ENCODE measurements around the gene BEST2.
"Not testable (repeated sequence)": the region's sequence is repeated elsewhere in the genome, so short reads cannot be mapped to it uniquely, and the experiment has no call there.

BEST2 gene

GRCh38 chr19:12751635-12752034 is at the start of gene BEST2:
BEST2 (plus strand) TSS chr19:12751791; CDS start chr19:12752593, 802 bp downstream.
- no peak for DNase-seq

GRCh38 chr19:12703046-12703445 is 48.5 kb upstream of the BEST2 start:
- peak; percentile 54 for DNase-seq

- no peak for DNase-seq
These were observed 46.4 kb upstream of the BEST2 start for GRCh38 chr19:12705169-12705568.

- DNase-seq = no peak
These were observed 45.8 kb upstream of the BEST2 start for GRCh38 chr19:12705654-12706331.

GRCh38 chr19:12706332-12706718 is 45.3 kb upstream of the BEST2 start:
- DNase-seq = no peak

GRCh38 chr19:12708641-12709040 is 43.0 kb upstream of the BEST2 start:
- DNase-seq = no peak

GRCh38 chr19:12711187-12711586 is 40.4 kb upstream of the BEST2 start:
- no peak for DNase-seq

- not testable (repeated sequence) for DNase-seq
These were observed 39.5 kb upstream of the BEST2 start for GRCh38 chr19:12712077-12712476.

- not testable (repeated sequence) for DNase-seq
These were observed 38.3 kb upstream of the BEST2 start for GRCh38 chr19:12713304-12713703.

GRCh38 chr19:12715102-12715501 is 36.5 kb upstream of the BEST2 start:
- DNase-seq = no peak

GRCh38 chr19:12715929-12716328 is 35.7 kb upstream of the BEST2 start:
- DNase-seq = no peak

GRCh38 chr19:12720296-12720695 is 31.3 kb upstream of the BEST2 start:
- no peak for DNase-seq

GRCh38 chr19:12720851-12721655 is 30.5 kb upstream of the BEST2 start:
- DNase-seq = no peak

GRCh38 chr19:12721656-12722565 is 29.7 kb upstream of the BEST2 start:
- peak; percentile 84 for DNase-seq

- peak; percentile 99 for DNase-seq
These were observed 28.8 kb upstream of the BEST2 start for GRCh38 chr19:12722566-12723380.

GRCh38 chr19:12723381-12723640 is 28.3 kb upstream of the BEST2 start:
- no peak for DNase-seq

GRCh38 chr19:12723641-12724426 is 27.8 kb upstream of the BEST2 start, which contains the start of gene TNPO2:
TNPO2 (minus strand) TSS chr19:12723932; CDS start chr19:12720977, 2,955 bp downstream.
- peak; percentile 62 for DNase-seq

GRCh38 chr19:12725612-12726011 is 26.0 kb upstream of the BEST2 start:
- not testable (repeated sequence) for DNase-seq

GRCh38 chr19:12726988-12727316 is 24.6 kb upstream of the BEST2 start:
- DNase-seq = no peak

GRCh38 chr19:12727745-12728433 is 23.7 kb upstream of the BEST2 start:
- DNase-seq = no peak

- DNase-seq = no peak
These were observed 21.5 kb upstream of the BEST2 start for GRCh38 chr19:12730064-12730463.
